Loucy (cell line): ENCODE results near the gene MCC.

ENCODE experiments used
- H2AFZ ChIP-seq: fragments of 200-600 bp; sonication (generic); 2 replicates; pipeline ENCODE4 v1.6.0; 2016; ENCODE audit warnings: antibody characterized with exemption, mild to moderate bottlenecking, low read length, moderate library complexity
- H3F3A ChIP-seq: fragments of 200-600 bp; 2 replicates; pipeline ENCODE4 v1.6.0; 2016; ENCODE audit warnings: antibody characterized with exemption, low read depth, mild to moderate bottlenecking
- H3K27me3 ChIP-seq: fragments of 200-600 bp; sonication (generic); 2 replicates; pipeline ENCODE4 v1.6.1; 2014; ENCODE audit warnings: low read length, mild to moderate bottlenecking; ENCODE audit not compliant: insufficient read depth, poor library complexity, severe bottlenecking
- H3K36me3 ChIP-seq: fragments of 200-600 bp; sonication (generic); 2 replicates; pipeline ENCODE4 v1.6.1; 2016; ENCODE audit warnings: low read length; ENCODE audit not compliant: insufficient read depth
- H3K4me1 ChIP-seq: fragments of 200-600 bp; sonication (generic); 2 replicates; pipeline ENCODE4 v1.5.1; 2014; ENCODE audit warnings: low read length, mild to moderate bottlenecking; ENCODE audit not compliant: insufficient read depth, poor library complexity, severe bottlenecking
- H3K4me2 ChIP-seq: fragments of 200-600 bp; sonication (generic); 2 replicates; pipeline ENCODE4 v1.6.0; 2014; ENCODE audit warnings: antibody characterized with exemption, low read length, low read depth, mild to moderate bottlenecking; ENCODE audit not compliant: poor library complexity, severe bottlenecking
- H3K4me3 ChIP-seq: fragments of 200-600 bp; sonication (generic); 2 replicates; pipeline ENCODE4 v1.5.1; 2014; ENCODE audit warnings: low read length, mild to moderate bottlenecking, mixed read lengths; ENCODE audit not compliant: poor library complexity, severe bottlenecking
- H3K79me2 ChIP-seq: fragments of 200-600 bp; sonication (generic); 2 replicates; pipeline ENCODE4 v1.6.1; 2014; ENCODE audit warnings: low read length; ENCODE audit not compliant: insufficient read depth
- H3K9ac ChIP-seq: fragments of 200-600 bp; sonication (generic); 2 replicates; pipeline ENCODE4 v1.6.0; 2014; ENCODE audit warnings: mild to moderate bottlenecking, low read depth, low read length, moderate library complexity; ENCODE audit not compliant: poor library complexity, severe bottlenecking
- H3K9me2 ChIP-seq: fragments of 200-600 bp; sonication (generic); replicated peaks from 2 replicates; pipeline ENCODE4 v1.6.1; 2016; ENCODE audit warnings: low read depth, low read length, mixed read lengths
- H3K9me3 ChIP-seq: fragments of 200-600 bp; sonication (generic); 2 replicates; pipeline ENCODE4 v1.6.1; 2014; ENCODE audit warnings: mild to moderate bottlenecking, antibody characterized with exemption, low read length, low read depth; ENCODE audit not compliant: insufficient read depth
- H4K20me1 ChIP-seq: fragments of 200-600 bp; sonication (generic); 2 replicates; pipeline ENCODE4 v1.6.0; 2014; ENCODE audit warnings: antibody characterized with exemption, low read length, mild to moderate bottlenecking; ENCODE audit not compliant: insufficient read depth, poor library complexity, severe bottlenecking
- EZH2phosphoT487 ChIP-seq: fragments of 200-600 bp; IDR thresholded peaks from 2 replicates; pipeline ENCODE4 v1.6.1; 2018; ENCODE audit warnings: antibody characterized with exemption, mild to moderate bottlenecking, moderate library complexity, borderline replicate concordance
- TF ChIP-seq, protein P1 (sequence below): fragments of 200-600 bp; sonication (generic); conservative IDR thresholded peaks from 2 replicates; pipeline ENCODE4 v1.5.1; 2014; ENCODE audit warnings: mild to moderate bottlenecking, antibody characterized with exemption, low read length

The MCC gene

GRCh38 chr5:113512341-113512740 is 24.1 kb upstream of the MCC start:
- H3K36me3 ChIP-seq = no peaks in the 10 kb centered on the region
- H2AFZ ChIP-seq = no peak overlapping the region
- no peak overlapping the region for H3K4me2 ChIP-seq
- peaks cover 9% of the 10 kb centered on the region for H3K4me1 ChIP-seq
- TF ChIP-seq, protein P1, sequence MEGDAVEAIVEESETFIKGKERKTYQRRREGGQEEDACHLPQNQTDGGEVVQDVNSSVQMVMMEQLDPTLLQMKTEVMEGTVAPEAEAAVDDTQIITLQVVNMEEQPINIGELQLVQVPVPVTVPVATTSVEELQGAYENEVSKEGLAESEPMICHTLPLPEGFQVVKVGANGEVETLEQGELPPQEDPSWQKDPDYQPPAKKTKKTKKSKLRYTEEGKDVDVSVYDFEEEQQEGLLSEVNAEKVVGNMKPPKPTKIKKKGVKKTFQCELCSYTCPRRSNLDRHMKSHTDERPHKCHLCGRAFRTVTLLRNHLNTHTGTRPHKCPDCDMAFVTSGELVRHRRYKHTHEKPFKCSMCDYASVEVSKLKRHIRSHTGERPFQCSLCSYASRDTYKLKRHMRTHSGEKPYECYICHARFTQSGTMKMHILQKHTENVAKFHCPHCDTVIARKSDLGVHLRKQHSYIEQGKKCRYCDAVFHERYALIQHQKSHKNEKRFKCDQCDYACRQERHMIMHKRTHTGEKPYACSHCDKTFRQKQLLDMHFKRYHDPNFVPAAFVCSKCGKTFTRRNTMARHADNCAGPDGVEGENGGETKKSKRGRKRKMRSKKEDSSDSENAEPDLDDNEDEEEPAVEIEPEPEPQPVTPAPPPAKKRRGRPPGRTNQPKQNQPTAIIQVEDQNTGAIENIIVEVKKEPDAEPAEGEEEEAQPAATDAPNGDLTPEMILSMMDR = no peak
- TF ChIP-seq EZH2phosphoT487 = no peak
- no peak overlapping the region for H3K9ac ChIP-seq
- H3K27me3 ChIP-seq = peaks cover 19% of the 10 kb centered on the region
- peaks cover 28% of the 10 kb centered on the region for H3K79me2 ChIP-seq
- no peaks in the 10 kb centered on the region for H3F3A ChIP-seq
- no peaks in the 10 kb centered on the region for H3K9me3 ChIP-seq
- peaks cover 2% of the 10 kb centered on the region for H4K20me1 ChIP-seq
- H3K4me3 ChIP-seq = no peak overlapping the region
- H3K9me2 ChIP-seq = no peaks in the 10 kb centered on the region

DNA sequence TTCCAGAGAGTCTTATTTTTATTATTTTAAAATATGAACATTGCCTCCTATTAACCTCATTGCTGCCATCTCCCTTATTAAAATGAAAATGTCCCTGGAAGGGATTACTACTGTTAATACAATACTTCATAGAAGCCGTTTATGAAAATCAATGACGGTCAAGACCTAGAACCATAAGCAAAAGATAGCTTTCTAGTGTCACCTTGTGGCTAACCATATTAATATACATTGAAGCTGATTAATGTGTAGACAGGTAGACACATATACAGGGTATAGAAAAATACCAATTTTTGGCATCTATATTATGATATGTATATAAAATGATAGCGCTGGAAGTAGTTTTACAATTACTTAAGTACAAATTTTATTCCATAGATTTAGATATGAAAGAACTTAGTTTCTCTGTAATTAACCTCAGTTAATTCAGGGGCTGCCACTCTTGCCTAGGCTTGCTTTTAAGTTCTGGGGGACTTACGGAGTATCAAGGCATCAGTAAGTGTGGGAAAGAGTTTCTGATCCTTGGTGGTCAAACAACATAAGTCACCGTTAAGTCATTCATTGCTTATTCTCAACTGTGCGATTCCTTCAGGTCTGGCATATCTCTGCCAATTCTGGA is 22.7 kb upstream of the MCC start:
- Histone ChIP-seq H3F3A (no peaks in the 10 kb centered on the region), H3K4me3 (no peak overlapping the region), H4K20me1 (no peaks in the 10 kb centered on the region), H3K9me3 (no peaks in the 10 kb centered on the region), H3K27me3 (peaks cover 26% of the 10 kb centered on the region), H3K4me2 (no peak overlapping the region), H3K79me2 (peaks cover 21% of the 10 kb centered on the region), H2AFZ (no peak overlapping the region), H3K36me3 (no peaks in the 10 kb centered on the region), H3K9me2 (no peaks in the 10 kb centered on the region), H3K4me1 (no peaks in the 10 kb centered on the region), H3K9ac (no peak overlapping the region)
- TF ChIP-seq EZH2phosphoT487 = no peak
- TF ChIP-seq, protein P1 = peak; percentile 56

GRCh38 chr5:113508756-113509155 is 20.5 kb upstream of the MCC start:
- no peak overlapping the region for H3K4me2 ChIP-seq
- no peaks in the 10 kb centered on the region for H3F3A ChIP-seq
- no peaks in the 10 kb centered on the region for H3K36me3 ChIP-seq
- H3K9ac ChIP-seq = no peak overlapping the region
- TF ChIP-seq, protein P1 = no peak
- TF ChIP-seq EZH2phosphoT487 = no peak
- H4K20me1 ChIP-seq = no peaks in the 10 kb centered on the region
- H3K9me2 ChIP-seq = no peaks in the 10 kb centered on the region
- peaks cover 3% of the 10 kb centered on the region; the same call in 1 of the 2 replicates for H3K79me2 ChIP-seq
- H3K4me1 ChIP-seq = no peaks in the 10 kb centered on the region
- no peak overlapping the region for H3K4me3 ChIP-seq
- no peaks in the 10 kb centered on the region for H3K9me3 ChIP-seq
- peaks cover 47% of the 10 kb centered on the region for H3K27me3 ChIP-seq
- H2AFZ ChIP-seq = no peak overlapping the region
